SK-N-MC (cell line): Measurements from ENCODE around the gene ZNF74.
"Not testable (repeated sequence)": the region's sequence is repeated elsewhere in the genome, so short reads cannot be mapped to it uniquely, and the experiment has no call there.

Experiments used
- DNase-seq: peaks from one replicate; pipeline ENCODE4 v3.0.0-alpha.2; 2011; ENCODE audit warnings: low read depth, low spot score
- H3K27ac ChIP-seq: fragments of 200-600 bp; sonication (generic); 2 replicates; pipeline ENCODE4 v1.5.1; 2016; ENCODE audit warnings: mixed run types
- H3K36me3 ChIP-seq: fragments of 200-600 bp; sonication (generic); 2 replicates; pipeline ENCODE4 v1.6.1; 2017; ENCODE audit warnings: antibody characterized with exemption, low read length, mixed read lengths; ENCODE audit not compliant: insufficient read depth
- H3K4me3 ChIP-seq: fragments of 200-600 bp; sonication (generic); 2 replicates; pipeline ENCODE4 v1.5.1; 2016
- H3K9ac ChIP-seq: fragments of 200-600 bp; sonication (generic); 2 replicates; pipeline ENCODE4 v1.8.0; 2017; ENCODE audit warnings: mixed run types, mixed read lengths; ENCODE audit not compliant: insufficient read length
- H3K9me3 ChIP-seq: fragments of 200-600 bp; sonication (generic); 2 replicates; pipeline ENCODE4 v1.6.1; 2017; ENCODE audit warnings: low read depth, mild to moderate bottlenecking, antibody characterized with exemption, low read length, moderate library complexity, mixed read lengths
- EZH2 ChIP-seq: fragments of 200-600 bp; sonication (generic); IDR thresholded peaks from one replicate; pipeline ENCODE4 v1.6.1; 2017; ENCODE audit warnings: antibody characterized with exemption
- FOXP2 ChIP-seq: optimal IDR thresholded peaks from 2 replicates; pipeline ENCODE3; 2011; ENCODE audit warnings: mild to moderate bottlenecking, moderate library complexity; ENCODE audit not compliant: insufficient read depth; ENCODE audit errors: extremely low read length, control extremely low read depth
- POLR2AphosphoS5 ChIP-seq: IDR thresholded peaks from 2 replicates; pipeline ENCODE4 v1.6.1; 2012; ENCODE audit warnings: mild to moderate bottlenecking, low read depth, low read length, borderline replicate concordance

ZNF74 gene

DNA sequence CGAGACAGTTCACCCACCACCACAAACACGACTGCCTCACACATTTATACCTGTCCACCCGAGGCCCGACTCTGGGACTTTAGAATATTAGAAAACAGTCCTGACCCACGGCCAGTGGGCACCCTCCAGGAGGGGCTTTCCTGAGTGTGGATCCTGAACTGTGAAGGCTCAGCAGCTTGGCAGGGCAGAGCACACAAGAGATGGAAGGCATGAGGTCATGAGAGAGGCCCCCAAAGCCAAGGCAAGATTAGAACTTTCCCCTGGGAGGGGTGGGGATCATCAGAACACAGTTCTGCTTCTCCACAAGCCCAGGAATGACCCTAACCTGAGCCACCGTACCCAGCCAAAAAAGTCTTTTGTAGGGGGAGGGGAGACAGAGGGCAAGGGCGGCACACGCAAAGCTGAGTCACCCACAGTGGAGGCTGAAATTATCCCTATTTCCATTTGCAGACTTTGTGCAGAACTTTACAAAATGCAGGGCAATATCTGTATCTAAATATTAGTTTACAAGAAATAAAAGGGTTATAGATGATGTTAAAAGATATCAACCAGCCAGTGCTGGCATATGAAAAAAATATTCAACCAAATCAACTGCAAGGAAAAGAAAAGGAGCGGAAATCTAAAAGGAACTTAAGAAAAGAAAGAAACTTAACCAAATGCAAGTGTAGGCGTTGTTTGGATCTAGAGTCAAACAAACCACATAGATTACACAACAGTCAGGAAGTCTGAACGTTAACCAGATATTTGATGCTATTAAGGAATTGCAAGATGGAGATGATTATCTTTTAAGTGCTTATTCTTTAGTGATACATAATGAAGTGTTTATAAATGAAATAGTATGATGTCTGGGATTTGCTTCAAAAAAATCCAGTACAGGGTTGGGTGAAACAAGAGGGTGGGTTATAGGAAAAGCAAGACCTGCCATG lies 29.4 kb upstream of the ZNF74 start:
- not testable (repeated sequence) for H3K9ac ChIP-seq, H3K27ac ChIP-seq, H3K4me3 ChIP-seq, H3K9me3 ChIP-seq, H3K36me3 ChIP-seq
- DNase-seq, result peak; percentile 30

DNA sequence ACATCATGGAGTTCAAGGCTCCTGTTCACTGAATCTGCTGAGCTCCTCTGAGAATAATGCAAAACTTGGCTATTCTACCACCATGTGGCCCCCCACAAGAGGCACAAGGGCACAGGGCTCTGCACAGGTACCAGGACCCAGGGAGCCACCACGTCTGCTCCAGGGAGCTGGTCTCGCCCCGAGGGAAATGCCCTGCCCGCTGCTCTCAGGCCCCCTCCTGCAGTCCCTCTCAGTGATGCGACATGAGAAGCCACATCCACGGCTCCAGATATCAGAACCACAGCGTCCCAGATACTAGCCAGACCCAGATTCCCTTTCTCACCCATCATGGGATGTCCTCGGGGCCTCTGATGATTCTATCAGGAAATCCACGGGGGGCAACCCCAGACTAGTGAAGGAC lies 27.1 kb upstream of the ZNF74 start:
- not testable (repeated sequence) for DNase-seq, H3K9ac ChIP-seq, H3K9me3 ChIP-seq, H3K27ac ChIP-seq, H3K36me3 ChIP-seq, H3K4me3 ChIP-seq

- not testable (repeated sequence) for H3K9me3 ChIP-seq, H3K27ac ChIP-seq, H3K36me3 ChIP-seq, H3K4me3 ChIP-seq, H3K9ac ChIP-seq, DNase-seq
These were observed 25.1 kb upstream of the ZNF74 start for GRCh38 chr22:20368875-20369274.

GRCh38 chr22:20371687-20372086 lies 22.3 kb upstream of the ZNF74 start:
- not testable (repeated sequence) for H3K9me3 ChIP-seq, H3K4me3 ChIP-seq, H3K9ac ChIP-seq, H3K27ac ChIP-seq, DNase-seq, H3K36me3 ChIP-seq

- DNase-seq, result not testable (repeated sequence)
These were observed 21.5 kb upstream of the ZNF74 start for GRCh38 chr22:20372406-20372854.

GRCh38 chr22:20373195-20373706 lies 20.7 kb upstream of the ZNF74 start:
- not testable (repeated sequence) for H3K4me3 ChIP-seq, H3K27ac ChIP-seq, H3K36me3 ChIP-seq, H3K9me3 ChIP-seq, H3K9ac ChIP-seq, DNase-seq

More at GRCh38 chr22:20372406-20372854, 21.5 kb upstream of the ZNF74 start:
- not testable (repeated sequence) for H3K27ac ChIP-seq, H3K9ac ChIP-seq, H3K4me3 ChIP-seq, H3K36me3 ChIP-seq, H3K9me3 ChIP-seq

DNA sequence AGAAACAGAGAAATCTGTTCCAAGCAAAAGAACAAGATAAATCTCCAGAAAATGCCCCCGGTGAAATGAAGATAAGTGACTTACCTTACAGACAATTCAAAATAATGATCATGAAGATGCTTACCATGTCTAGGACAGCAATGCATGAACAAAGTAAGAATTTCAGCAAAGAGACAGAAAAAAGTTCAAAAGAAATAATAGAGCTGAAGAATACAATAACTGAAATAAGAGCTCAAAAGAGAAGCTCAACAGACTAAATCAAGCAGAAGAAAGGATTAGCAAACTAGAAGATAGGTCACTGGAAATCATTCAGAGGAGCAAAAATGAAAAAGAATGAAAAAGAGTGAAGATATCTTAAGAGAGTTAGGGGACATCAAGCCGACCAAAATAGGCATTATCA lies 19.8 kb upstream of the ZNF74 start:
- not testable (repeated sequence) for H3K36me3 ChIP-seq, H3K9me3 ChIP-seq, DNase-seq, H3K27ac ChIP-seq, H3K4me3 ChIP-seq, H3K9ac ChIP-seq

GRCh38 chr22:20376281-20376680 lies 17.7 kb upstream of the ZNF74 start:
- not testable (repeated sequence) for H3K9me3 ChIP-seq, H3K36me3 ChIP-seq, H3K9ac ChIP-seq, H3K4me3 ChIP-seq, H3K27ac ChIP-seq, DNase-seq

GRCh38 chr22:20376983-20377382 lies 17.0 kb upstream of the ZNF74 start:
- DNase-seq, H3K36me3 ChIP-seq, H3K4me3 ChIP-seq, H3K9me3 ChIP-seq, H3K27ac ChIP-seq, H3K9ac ChIP-seq: not testable (repeated sequence)

DNA sequence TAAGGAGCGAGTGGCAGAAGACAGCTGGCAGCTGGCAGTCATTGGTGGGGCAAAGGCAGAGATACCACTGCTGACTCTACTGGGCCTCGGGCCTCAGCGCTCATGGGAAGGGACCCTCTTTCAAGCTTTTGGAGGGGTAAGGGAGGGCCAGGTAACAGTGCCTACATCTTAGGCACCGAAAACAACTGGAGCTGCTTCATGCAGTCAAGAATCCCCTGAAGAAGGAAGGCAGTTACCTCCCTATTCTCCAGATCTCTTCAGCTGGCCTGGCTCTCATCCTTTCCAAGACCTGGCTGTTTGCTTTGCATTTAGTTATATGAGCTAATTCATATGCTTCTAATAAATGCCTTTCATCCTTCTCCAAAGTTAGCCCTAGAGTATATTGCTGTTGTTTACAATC lies 15.8 kb upstream of the ZNF74 start:
- no peak for TF ChIP-seq EZH2
- no peak for TF ChIP-seq FOXP2
- no peak for TF ChIP-seq POLR2AphosphoS5

GRCh38 chr22:20378684-20379083 lies 15.3 kb upstream of the ZNF74 start:
- DNase-seq, H3K4me3 ChIP-seq, H3K9ac ChIP-seq, H3K9me3 ChIP-seq, H3K36me3 ChIP-seq, H3K27ac ChIP-seq: not testable (repeated sequence)

More for the DNA sequence above, 15.8 kb upstream of the ZNF74 start:
- no peak overlapping the region for H3K27ac ChIP-seq
- no peaks in the 10 kb centered on the region for H3K9me3 ChIP-seq
- DNase-seq, result no peak
- H3K4me3 ChIP-seq, result no peak overlapping the region
- H3K36me3 ChIP-seq, result no peaks in the 10 kb centered on the region
- H3K9ac ChIP-seq, result no peak overlapping the region
